Upper lobe of right lung (tissue), 1 donor: ENCODE data around the gene TANC1. TPM values are rescaled to one million over a fixed set of nuclear protein-coding genes. Genes with fewer than 3 reads are reported as not detected.

Experiments used
- ATAC-seq: fragments of 200-7000 bp; cut with Tn5 transposase; one replicate; pipeline ENCODE4 v1.9.1; 2020; ENCODE audit warnings: mild to moderate bottlenecking, moderate library complexity
- DNase-seq: peaks from one replicate; pipeline ENCODE4 v3.0.0-alpha.2; 2020
- H3K27ac ChIP-seq: fragments of 200-600 bp; one replicate; pipeline ENCODE4 v1.8.0; 2022
- H3K27me3 ChIP-seq: fragments of 200-600 bp; one replicate; pipeline ENCODE4 v1.8.0; 2022; ENCODE audit warnings: mild to moderate bottlenecking
- H3K36me3 ChIP-seq: fragments of 200-600 bp; one replicate; pipeline ENCODE4 v1.8.0; 2022
- H3K4me1 ChIP-seq: fragments of 200-600 bp; one replicate; pipeline ENCODE4 v1.8.0; 2022
- H3K4me3 ChIP-seq: fragments of 200-600 bp; one replicate; pipeline ENCODE4 v1.8.0; 2022; ENCODE audit warnings: mild to moderate bottlenecking
- H3K9me3 ChIP-seq: fragments of 200-600 bp; one replicate; pipeline ENCODE4 v1.8.0; 2022
- intact Hi-C: fragments of 100-400 bp; cut with DNase I; formaldehyde crosslinking; loops from one replicate; pipeline ENCODE4 v1.11.0; 2022
- total RNA-seq: library from RNA; stranded (reverse); fragmentation: NEBNext Ultra II Directional; extraction: Animal tissue kit (Norgen Biotek cat#: 25700); gene quantifications from one replicate; pipeline ENCODE4 v1.2.1, GENCODE V29; 2021
- TF ChIP-seq, protein P1 (sequence below): fragments of 200-600 bp; IDR thresholded peaks from one replicate; pipeline ENCODE4 v1.8.0; 2022; ENCODE audit warnings: antibody characterized with exemption
- donor health status: DM: no; HTN: yes; CAD: no; lungs with severe emphysema.

TANC1 gene
- total RNA-seq, 1 donor from 2014 or later, result 60.4 TPM

DNA sequence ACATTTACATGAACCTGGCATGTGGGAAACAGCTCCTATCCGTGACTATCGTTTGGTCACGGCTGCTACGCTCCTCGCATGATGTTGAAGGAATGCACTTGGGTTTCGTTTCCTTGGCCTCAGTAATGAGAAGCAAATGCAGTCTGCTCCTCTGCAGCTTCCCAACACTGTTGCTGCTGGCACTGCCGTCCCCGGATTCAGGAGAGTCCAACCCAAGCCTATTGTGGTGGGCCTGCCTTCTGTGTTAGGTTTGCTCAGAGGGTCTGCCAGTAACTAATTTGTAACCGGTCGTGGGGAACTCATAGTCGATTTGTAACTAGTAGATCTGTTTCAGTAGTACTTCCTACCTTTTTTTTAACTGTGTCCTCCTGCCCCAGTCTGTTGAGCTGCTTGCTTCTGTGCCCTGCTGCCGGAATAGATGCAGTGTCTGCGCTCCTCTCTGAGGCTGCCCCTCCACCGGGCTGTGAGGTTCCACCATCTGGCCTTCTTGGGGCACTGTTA is 259.7 kb downstream of the TANC1 start:
- no peaks in the 10 kb centered on the region for H3K27me3 ChIP-seq
- no peak overlapping the region for H3K4me3 ChIP-seq
- intact Hi-C loops, result no loop called here
- ATAC-seq (no peak), DNase-seq (no peak)
- peak overlapping the region; percentile 1 for H3K27ac ChIP-seq
- peaks cover 38% of the 10 kb centered on the region for H3K4me1 ChIP-seq
- no peaks in the 10 kb centered on the region for H3K9me3 ChIP-seq
- H3K36me3 ChIP-seq, result peaks cover 43% of the 10 kb centered on the region
- TF ChIP-seq, protein P1, sequence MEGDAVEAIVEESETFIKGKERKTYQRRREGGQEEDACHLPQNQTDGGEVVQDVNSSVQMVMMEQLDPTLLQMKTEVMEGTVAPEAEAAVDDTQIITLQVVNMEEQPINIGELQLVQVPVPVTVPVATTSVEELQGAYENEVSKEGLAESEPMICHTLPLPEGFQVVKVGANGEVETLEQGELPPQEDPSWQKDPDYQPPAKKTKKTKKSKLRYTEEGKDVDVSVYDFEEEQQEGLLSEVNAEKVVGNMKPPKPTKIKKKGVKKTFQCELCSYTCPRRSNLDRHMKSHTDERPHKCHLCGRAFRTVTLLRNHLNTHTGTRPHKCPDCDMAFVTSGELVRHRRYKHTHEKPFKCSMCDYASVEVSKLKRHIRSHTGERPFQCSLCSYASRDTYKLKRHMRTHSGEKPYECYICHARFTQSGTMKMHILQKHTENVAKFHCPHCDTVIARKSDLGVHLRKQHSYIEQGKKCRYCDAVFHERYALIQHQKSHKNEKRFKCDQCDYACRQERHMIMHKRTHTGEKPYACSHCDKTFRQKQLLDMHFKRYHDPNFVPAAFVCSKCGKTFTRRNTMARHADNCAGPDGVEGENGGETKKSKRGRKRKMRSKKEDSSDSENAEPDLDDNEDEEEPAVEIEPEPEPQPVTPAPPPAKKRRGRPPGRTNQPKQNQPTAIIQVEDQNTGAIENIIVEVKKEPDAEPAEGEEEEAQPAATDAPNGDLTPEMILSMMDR, result no peak

- DNase-seq (peak; percentile 76), ATAC-seq (peak; percentile 84)
- Histone ChIP-seq H3K27me3 (no peaks in the 10 kb centered on the region), H3K27ac (peak overlapping the region; percentile 42), H3K4me1 (peaks cover 34% of the 10 kb centered on the region), H3K4me3 (no peak overlapping the region), H3K9me3 (no peaks in the 10 kb centered on the region), H3K36me3 (peaks cover 36% of the 10 kb centered on the region)
- TF ChIP-seq, protein P1, result no peak
- intact Hi-C loops, result no loop called here
These were observed 261.2 kb downstream of the TANC1 start for GRCh38 chr2:159229476-159230144.

- H3K27ac ChIP-seq, result peak overlapping the region; percentile 42
- peak; percentile 9 for ATAC-seq
- H3K4me1 ChIP-seq, result peaks cover 27% of the 10 kb centered on the region
- DNase-seq, result no peak
- H3K4me3 ChIP-seq, result no peak overlapping the region
- H3K9me3 ChIP-seq, result no peaks in the 10 kb centered on the region
- TF ChIP-seq, protein P1, result no peak
- no peaks in the 10 kb centered on the region for H3K27me3 ChIP-seq
- H3K36me3 ChIP-seq, result peaks cover 43% of the 10 kb centered on the region
- intact Hi-C loops, result no loop called here
These were observed 261.9 kb downstream of the TANC1 start for GRCh38 chr2:159230145-159230877.

GRCh38 chr2:159232456-159233170 is 264.2 kb downstream of the TANC1 start:
- H3K27me3 ChIP-seq, result no peaks in the 10 kb centered on the region
- intact Hi-C loops, result no loop called here
- TF ChIP-seq, protein P1, result no peak
- DNase-seq (no peak), ATAC-seq (no peak)
- H3K4me3 ChIP-seq, result no peak overlapping the region
- peaks cover 60% of the 10 kb centered on the region for H3K36me3 ChIP-seq
- H3K27ac ChIP-seq, result no peak overlapping the region
- H3K4me1 ChIP-seq, result peaks cover 11% of the 10 kb centered on the region
- H3K9me3 ChIP-seq, result no peaks in the 10 kb centered on the region

DNA sequence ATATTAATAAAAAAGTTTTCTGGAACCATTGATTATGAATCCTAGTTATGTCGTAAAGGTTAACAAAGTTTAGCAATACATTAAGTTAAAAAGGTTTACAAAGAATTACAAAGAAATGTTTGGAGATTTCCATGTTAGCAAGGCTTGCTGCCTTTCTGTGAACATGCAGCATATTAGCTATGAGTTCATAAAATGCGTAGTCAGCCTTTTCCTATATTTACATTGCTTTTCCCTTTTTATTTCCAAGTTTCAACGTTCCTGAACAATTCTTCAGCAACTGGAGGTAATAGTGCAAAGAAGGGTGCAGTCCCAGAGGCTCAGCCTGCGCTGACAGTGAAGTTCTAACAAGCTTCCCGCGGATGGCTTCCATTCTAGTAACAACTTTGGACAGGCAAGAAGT is 266.4 kb downstream of the TANC1 start:
- ATAC-seq (no peak), DNase-seq (no peak)
- H3K9me3 ChIP-seq, result no peaks in the 10 kb centered on the region
- intact Hi-C loops, result no loop called here
- H3K36me3 ChIP-seq, result peaks cover 49% of the 10 kb centered on the region
- H3K4me1 ChIP-seq, result peaks cover 6% of the 10 kb centered on the region
- H3K27me3 ChIP-seq, result no peaks in the 10 kb centered on the region
- TF ChIP-seq, protein P1, result no peak
- H3K4me3 ChIP-seq, result no peak overlapping the region
- H3K27ac ChIP-seq, result no peak overlapping the region
